SH-SY5Y (cell line): ENCODE results near the gene CDH4.

Experiments
- GATA2 ChIP-seq: IDR thresholded peaks from 2 replicates; pipeline ENCODE4 v1.6.1; 2011; ENCODE audit warnings: mild to moderate bottlenecking, low read depth, low read length
- GATA3 ChIP-seq: IDR thresholded peaks from 2 replicates; pipeline ENCODE4 v1.6.1; 2011; ENCODE audit warnings: low read depth, mild to moderate bottlenecking, low read length, moderate library complexity

DNA sequence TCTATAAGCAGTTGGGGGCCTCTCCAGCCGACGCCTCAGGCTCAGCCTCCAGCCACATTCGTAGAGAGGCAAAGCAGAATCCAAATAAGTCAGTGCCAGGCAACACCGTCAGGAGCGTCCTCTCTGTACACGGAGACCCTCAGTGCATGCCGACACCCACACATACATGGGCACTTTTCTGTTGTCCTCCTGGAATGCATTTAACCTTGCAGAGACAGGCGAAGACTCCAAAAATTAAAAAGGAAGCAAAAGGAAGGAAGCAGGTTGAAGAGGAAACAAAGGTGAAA is 487.7 kb downstream of the CDH4 start:
- no peak for TF ChIP-seq GATA2
- no peak for TF ChIP-seq GATA3
